HCT116 (cell line): ENCODE results near the gene SLC4A4. TPM values are rescaled to one million over a fixed set of nuclear protein-coding genes. Genes with fewer than 3 reads are reported as not detected.

ENCODE experiments used
- ATAC-seq: fragments of 200-7000 bp; cut with Tn5 transposase; 2 replicates; pipeline ENCODE4 v1.9.1; 2020; ENCODE audit warnings: mild to moderate bottlenecking, moderate library complexity
- BruUV-seq: library from RNA; stranded (reverse); fragments of 400-500 nt; replicated peaks from 2 replicates; lab custom pipeline; 2021; lab: Mats Ljungman, UMichigan
- CTCF ChIA-PET: fragments of 300-600 bp; sonication (Branson Sonifier 250); formaldehyde crosslinking; loops from one replicate; lab custom pipeline; 2021; ENCODE audit warnings: antibody characterized with exemption; lab: Charles Lee
- POLR2A ChIA-PET: fragments of 300-600, 350-600 bp; sonication (Branson Sonifier 250); formaldehyde crosslinking; loops from one replicate; lab custom pipeline; 2021; ENCODE audit warnings: antibody characterized with exemption; lab: Charles Lee
- RAD21 ChIA-PET, 2 experiments: fragments of 300-600 bp; sonication (Branson Sonifier 250); formaldehyde crosslinking; loops; one replicate each; lab custom pipeline; 2023; ENCODE audit warnings: low total read pairs in 2 of 2; ENCODE audit not compliant: uncharacterized antibody in 2 of 2, unreplicated experiment in 2 of 2, low non-redundant PET in 1 of 2; lab: Charles Lee
- DNase-seq: peaks from one replicate; pipeline ENCODE4 v3.0.0-alpha.2; 2010; ENCODE audit warnings: low read depth, low spot score
- H2AFZ ChIP-seq: fragments of 200-600 bp; shearing (Covaris generic), sonication (generic); 2 replicates; pipeline ENCODE4 v1.6.1; 2017; ENCODE audit warnings: low read depth, mixed run types, mixed read lengths, antibody characterized with exemption, low read length; ENCODE audit not compliant: poor library complexity, severe bottlenecking
- H3K27ac ChIP-seq: 2 replicates; pipeline ENCODE4 v1.5.1; 2012; ENCODE audit warnings: low read depth, low read length
- H3K27me3 ChIP-seq: fragments of 200-600 bp; sonication (generic); 2 replicates; pipeline ENCODE4 v1.6.1; 2016; ENCODE audit warnings: mixed run types, low read length, mixed read lengths; ENCODE audit not compliant: insufficient read depth
- H3K36me3 ChIP-seq, 2 experiments: fragments of 200-500 bp in 1 of 2; fragments of 200-600 bp in 1 of 2; sonication (Bioruptor generic) in 1 of 2; sonication (generic) in 1 of 2; 2 replicates each; pipeline versions ENCODE4 v1.5.1 to v1.6.1; 2014 to 2016; ENCODE audit warnings: low read length in 2 of 2, inconsistent platforms in 1 of 2, mixed read lengths in 1 of 2, mixed run types in 1 of 2; ENCODE audit not compliant: insufficient read depth in 2 of 2, control insufficient read depth in 1 of 2
- H3K4me1 ChIP-seq, 2 experiments: fragments of 200-600 bp in 1 of 2; sonication (generic) in 1 of 2; 2 replicates each; pipeline versions ENCODE4 v1.5.1 to v1.6.1; 2012 to 2017; ENCODE audit warnings: low read length in 2 of 2, inconsistent platforms in 1 of 2, mild to moderate bottlenecking in 1 of 2, mixed read lengths in 1 of 2, mixed run types in 1 of 2, moderate library complexity in 1 of 2; ENCODE audit not compliant: insufficient read depth in 2 of 2, control insufficient read depth in 1 of 2
- H3K4me2 ChIP-seq: fragments of 200-600 bp; sonication (generic); 2 replicates; pipeline ENCODE4 v1.6.1; 2017; ENCODE audit warnings: mixed run types, low read length, mixed read lengths
- H3K4me3 ChIP-seq, 2 experiments: fragments of 200-600 bp in 1 of 2; sonication (generic) in 1 of 2; replicated peaks in 1 of 2; 2 replicates each; pipeline ENCODE4 v1.5.1; 2011 to 2016; ENCODE audit warnings: low read length in 2 of 2, control low read depth in 1 of 2, low read depth in 1 of 2, mild to moderate bottlenecking in 1 of 2, mixed read lengths in 1 of 2, mixed run types in 1 of 2
- H3K79me2 ChIP-seq: fragments of 200-600 bp; sonication (generic); 2 replicates; pipeline ENCODE4 v1.6.1; 2017; ENCODE audit warnings: mild to moderate bottlenecking, mixed run types, low read length, moderate library complexity, mixed read lengths; ENCODE audit not compliant: insufficient read depth
- H3K9ac ChIP-seq: fragments of 200-600 bp; sonication (generic); 2 replicates; pipeline ENCODE4 v1.6.1; 2016; ENCODE audit warnings: low read length, mixed read lengths
- H3K9me2 ChIP-seq: fragments of 200-600 bp; sonication (generic), shearing (Covaris generic); 2 replicates; pipeline ENCODE4 v1.6.1; 2017; ENCODE audit warnings: mixed run types, mild to moderate bottlenecking, moderate library complexity; ENCODE audit not compliant: insufficient read depth
- H3K9me3 ChIP-seq, 2 experiments: fragments of 200-500 bp in 1 of 2; fragments of 200-600 bp in 1 of 2; sonication (Bioruptor generic) in 1 of 2; sonication (generic) in 1 of 2; 2 replicates each; pipeline ENCODE4 v1.6.1; 2014 to 2017; ENCODE audit warnings: low read length in 2 of 2, mixed read lengths in 2 of 2, inconsistent platforms in 1 of 2, low read depth in 1 of 2, mild to moderate bottlenecking in 1 of 2, mixed run types in 1 of 2, moderate library complexity in 1 of 2; ENCODE audit not compliant: control insufficient read depth in 1 of 2, insufficient read depth in 1 of 2
- H4K20me1 ChIP-seq: fragments of 200-600 bp; sonication (generic), shearing (Covaris generic); 2 replicates; pipeline ENCODE4 v1.6.1; 2017; ENCODE audit warnings: mixed run types, mild to moderate bottlenecking, moderate library complexity; ENCODE audit not compliant: insufficient read depth
- ATF3 ChIP-seq: IDR thresholded peaks from 2 replicates; pipeline ENCODE4 v1.6.1; 2012
- CBX3 ChIP-seq: IDR thresholded peaks from 2 replicates; pipeline ENCODE4 v1.6.1; 2012; ENCODE audit warnings: low read depth
- CEBPB ChIP-seq: IDR thresholded peaks from 2 replicates; pipeline ENCODE4 v1.6.1; 2012; ENCODE audit warnings: low read depth
- CTCF ChIP-seq, 3 experiments: fragments of 200-600 bp in 1 of 3; sonication (generic) in 1 of 3; IDR thresholded peaks in 2 of 3; conservative IDR thresholded peaks in 1 of 3; 2 replicates each; pipeline ENCODE4 v1.5.1; 2012 to 2017; ENCODE audit warnings: low read depth in 2 of 3, low read length in 2 of 3, antibody characterized with exemption in 1 of 3, borderline replicate concordance in 1 of 3, control low read depth in 1 of 3, mild to moderate bottlenecking in 1 of 3, mixed read lengths in 1 of 3, mixed run types in 1 of 3, moderate library complexity in 1 of 3; ENCODE audit not compliant: insufficient read depth in 1 of 3
- EGR1 ChIP-seq: IDR thresholded peaks from 2 replicates; pipeline ENCODE4 v1.6.1; 2012; ENCODE audit warnings: low read depth
- ELF1 ChIP-seq: IDR thresholded peaks from 2 replicates; pipeline ENCODE4 v1.6.1; 2012; ENCODE audit warnings: low read depth, borderline replicate concordance
- EZH2 ChIP-seq: fragments of 200-600 bp; sonication (generic); IDR thresholded peaks from 2 replicates; pipeline ENCODE4 v1.6.1; 2017; ENCODE audit warnings: antibody characterized with exemption, mixed run types
- FOSL1 ChIP-seq: IDR thresholded peaks from 2 replicates; pipeline ENCODE4 v1.6.1; 2012; ENCODE audit warnings: low read depth
- JUND ChIP-seq: IDR thresholded peaks from 2 replicates; pipeline ENCODE4 v1.6.1; 2012
- MAX ChIP-seq: IDR thresholded peaks from 2 replicates; pipeline ENCODE4 v1.6.1; 2012
- POLR2A ChIP-seq: IDR thresholded peaks from 2 replicates; pipeline ENCODE4 v1.7.0; 2011; ENCODE audit warnings: borderline replicate concordance; ENCODE audit not compliant: insufficient read depth, insufficient read length; ENCODE audit errors: extremely low read depth
- POLR2AphosphoS5 ChIP-seq: IDR thresholded peaks from 2 replicates; pipeline ENCODE4 v1.6.1; 2011; ENCODE audit warnings: mild to moderate bottlenecking, low read depth, low read length, moderate library complexity
- SP1 ChIP-seq: IDR thresholded peaks from 2 replicates; pipeline ENCODE4 v1.6.1; 2012; ENCODE audit warnings: low read depth
- SRF ChIP-seq: IDR thresholded peaks from 2 replicates; pipeline ENCODE4 v1.6.1; 2012; ENCODE audit warnings: low read depth
- TCF7L2 ChIP-seq: IDR thresholded peaks from 2 replicates; pipeline ENCODE4 v1.7.0; 2011; ENCODE audit warnings: borderline replicate concordance, inconsistent platforms; ENCODE audit not compliant: insufficient read depth, insufficient read length; ENCODE audit errors: extremely low read depth
- ZBTB33 ChIP-seq: IDR thresholded peaks from 2 replicates; pipeline ENCODE4 v1.6.1; 2011; ENCODE audit warnings: mild to moderate bottlenecking, low read length, moderate library complexity; ENCODE audit not compliant: insufficient replicate concordance; ENCODE audit errors: extremely low read depth
- ZFX ChIP-seq: fragments of 450-650 bp; IDR thresholded peaks from 2 replicates; pipeline ENCODE4 v1.6.1; 2017
- ZNF274 ChIP-seq: fragments of 200-500 bp; sonication (Bioruptor generic); IDR thresholded peaks from 2 replicates; pipeline ENCODE4 v1.6.1; 2014; ENCODE audit warnings: mild to moderate bottlenecking, low read depth, low read length, inconsistent platforms
- intact Hi-C: fragments of 100-400 bp; cut with micrococcal nuclease; formaldehyde crosslinking; loops from 2 replicates; pipeline ENCODE4 v1.10.0; 2022
- total RNA-seq: library from RNA; stranded (reverse); gene quantifications from one replicate; pipeline ENCODE4 v1.2.1, GENCODE V29; 2021; ENCODE audit not compliant: unreplicated experiment

Gene SLC4A4
- total RNA-seq, 1 experiment from 2014 or later: 0.30 TPM

GRCh38 chr4:71303287-71303686 lies 35.5 kb upstream of the SLC4A4 start:
- no peak for DNase-seq
- Histone ChIP-seq H3K4me1 (no peaks in the 10 kb centered on the region), H2AFZ (no peak overlapping the region), H3K27ac (no peak overlapping the region), H3K79me2 (no peaks in the 10 kb centered on the region), H3K9me3 (no peaks in the 10 kb centered on the region), H3K9me2 (no peaks in the 10 kb centered on the region), H3K4me3 (no peak overlapping the region), H3K27me3 (0 out of 2 replicates have a peak, but pooled peaks cover 12% of the 10 kb centered on the region), H3K36me3 (no peaks in the 10 kb centered on the region), H4K20me1 (no peaks in the 10 kb centered on the region), H3K9ac (no peak overlapping the region), H3K4me2 (no peak overlapping the region)
- RAD21 ChIA-PET: no interaction called here
- POLR2A ChIA-PET: no interaction called here
- ATAC-seq: no peak
- CTCF ChIA-PET: no interaction called here
- no peak for TF ChIP-seq EGR1
- TF ChIP-seq ZNF274: no peak
- TF ChIP-seq SRF: no peak
- TF ChIP-seq EZH2: no peak
- no peak for TF ChIP-seq POLR2AphosphoS5
- TF ChIP-seq CTCF (IDR thresholded peaks at IDR 0.05 in 2 of 3, conservative IDR thresholded peaks at IDR 0.05 in 1 of 3; ENCODE audit: borderline replicate concordance in 1 of 3, insufficient read depth in 1 of 3, low read depth in 2 of 3, low read length in 2 of 3): no peak
- no peak for TF ChIP-seq MAX
- no peak for TF ChIP-seq ZBTB33
- TF ChIP-seq ELF1: no peak
- no peak for TF ChIP-seq TCF7L2
- no peak for TF ChIP-seq ATF3
- no peak for TF ChIP-seq CBX3
- no peak for TF ChIP-seq ZFX
- TF ChIP-seq JUND: no peak
- no peak for TF ChIP-seq CEBPB
- no peak for TF ChIP-seq FOSL1
- TF ChIP-seq SP1: no peak
- TF ChIP-seq POLR2A: no peak
- intact Hi-C loops: no loop called here
- no TSS peak for BruUV-seq
